GM23248 (cell line): ENCODE measurements around the gene MYH9. TPM values are rescaled to one million over a fixed set of nuclear protein-coding genes. Genes with fewer than 3 reads are reported as not detected.
"Not testable (repeated sequence)": the region's sequence is repeated elsewhere in the genome, so short reads cannot be mapped to it uniquely, and the experiment has no call there.

ENCODE experiments used
- DNase-seq: peaks from one replicate; pipeline ENCODE4 v3.0.0-alpha.2; 2015
- H2AFZ ChIP-seq: fragments of 200-600 bp; sonication (generic); 2 replicates; pipeline ENCODE4 v1.6.1; 2016; ENCODE audit warnings: antibody characterized with exemption
- H3F3A ChIP-seq: fragments of 200-600 bp; sonication (generic); 2 replicates; pipeline ENCODE4 v1.6.1; 2016; ENCODE audit warnings: mild to moderate bottlenecking, antibody characterized with exemption, mixed run types; ENCODE audit not compliant: insufficient read depth
- H3K27ac ChIP-seq: fragments of 200-600 bp; sonication (generic); 2 replicates; pipeline ENCODE4 v1.5.1; 2016; ENCODE audit warnings: mild to moderate bottlenecking
- H3K27me3 ChIP-seq: fragments of 200-600 bp; sonication (generic); replicated peaks from 2 replicates; pipeline ENCODE4 v1.6.1; 2016; ENCODE audit warnings: mild to moderate bottlenecking; ENCODE audit not compliant: insufficient read depth
- H3K36me3 ChIP-seq: fragments of 200-600 bp; sonication (generic); 2 replicates; pipeline ENCODE4 v1.6.1; 2016; ENCODE audit warnings: low read depth, mild to moderate bottlenecking
- H3K4me1 ChIP-seq: fragments of 200-600 bp; sonication (generic); 2 replicates; pipeline ENCODE4 v1.6.1; 2016; ENCODE audit warnings: mild to moderate bottlenecking; ENCODE audit not compliant: insufficient read depth
- H3K4me2 ChIP-seq: fragments of 200-600 bp; sonication (generic); one replicate; pipeline ENCODE4 v1.6.1; 2016; ENCODE audit warnings: mild to moderate bottlenecking; ENCODE audit not compliant: unreplicated experiment
- H3K4me3 ChIP-seq: fragments of 200-600 bp; sonication (generic); 2 replicates; pipeline ENCODE4 v1.5.1; 2016; ENCODE audit warnings: mild to moderate bottlenecking
- H3K79me2 ChIP-seq: fragments of 200-600 bp; sonication (generic); 2 replicates; pipeline ENCODE4 v1.6.1; 2016; ENCODE audit warnings: mild to moderate bottlenecking; ENCODE audit not compliant: insufficient read depth
- H3K9ac ChIP-seq: fragments of 200-600 bp; sonication (generic); 2 replicates; pipeline ENCODE4 v1.6.1; 2016; ENCODE audit warnings: mild to moderate bottlenecking
- H3K9me2 ChIP-seq: fragments of 200-600 bp; sonication (generic); 2 replicates; pipeline ENCODE4 v1.6.1; 2016; ENCODE audit warnings: mixed run types, mild to moderate bottlenecking, moderate library complexity; ENCODE audit not compliant: insufficient read depth
- H3K9me3 ChIP-seq: fragments of 200-600 bp; sonication (generic); one replicate; pipeline ENCODE4 v1.6.1; 2017; ENCODE audit warnings: low read depth
- H4K20me1 ChIP-seq: fragments of 200-600 bp; sonication (generic); 2 replicates; pipeline ENCODE4 v1.6.0; 2016; ENCODE audit not compliant: insufficient read depth
- EZH2 ChIP-seq: fragments of 200-600 bp; sonication (generic); IDR thresholded peaks from 2 replicates; pipeline ENCODE4 v1.6.1; 2018; ENCODE audit warnings: antibody characterized with exemption, mild to moderate bottlenecking; ENCODE audit not compliant: insufficient read depth, poor library complexity, severe bottlenecking
- EZH2phosphoT487 ChIP-seq: fragments of 200-600 bp; sonication (generic); IDR thresholded peaks from 2 replicates; pipeline ENCODE4 v1.6.1; 2018; ENCODE audit warnings: antibody characterized with exemption, moderate library complexity, mild to moderate bottlenecking, low read depth; ENCODE audit not compliant: insufficient read depth
- WGBS, 2 experiments: methylation state at CpG; one replicate each; pipeline ENCODE4 v1.1.6; 2015 to 2017; ENCODE audit warnings: low lambda C conversion rate in 2 of 2, low coverage in 1 of 2; ENCODE audit errors: missing lambda C conversion rate in 2 of 2; 5-methylcytosine and 5-hydroxymethylcytosine counted together
- in situ Hi-C: fragments of 300-500 bp; cut with MboI; formaldehyde crosslinking; loops from 2 replicates; pipeline ENCODE4 v1.15.0; 2020
- polyA plus RNA-seq: library from polyadenylated mRNA; unstranded; fragments of >200 nt; fragmentation: Nextera tagmentation; extraction: Ambion mirVana; gene quantifications from 2 replicates; pipeline ENCODE4 v1.2.1, GENCODE V29; 2016
- total RNA-seq: library from RNA; depleted of rRNA; stranded (reverse); fragments of >200 nt; shearing (Covaris generic); gene quantifications from 2 replicates; pipeline ENCODE4 v1.2.3, GENCODE V29; 2014

Gene MYH9
- total and polyA plus RNA-seq, 2 experiments from 2014 or later = 287 to 420 TPM

- DNase-seq = peak; percentile 22
- no peak overlapping the region for H3K4me2 ChIP-seq
- no peaks in the 10 kb centered on the region for H3K9me2 ChIP-seq
- H4K20me1 ChIP-seq = no peaks in the 10 kb centered on the region
- H3K36me3 ChIP-seq = no peaks in the 10 kb centered on the region
- peaks cover 24% of the 10 kb centered on the region for H3K4me1 ChIP-seq
- no peak for TF ChIP-seq EZH2
- TF ChIP-seq EZH2phosphoT487 = no peak
- no peak overlapping the region for H3K9ac ChIP-seq
- H3K9me3 ChIP-seq = no peaks in the 10 kb centered on the region
- no peak overlapping the region for H3K27ac ChIP-seq
- WGBS, 2 experiments = 96 to 97% methylated on average over 12 of the region's 12 CpGs
- H3F3A ChIP-seq = peaks cover 11% of the 10 kb centered on the region; the same call in 1 of the 2 replicates
- in situ Hi-C loops = no loop called here
- H3K79me2 ChIP-seq = no peaks in the 10 kb centered on the region
- H2AFZ ChIP-seq = no peak overlapping the region
- no peaks in the 10 kb centered on the region for H3K27me3 ChIP-seq
- no peak overlapping the region for H3K4me3 ChIP-seq
These were observed 27.8 kb upstream of the MYH9 start for GRCh38 chr22:36415415-36416168.

DNA sequence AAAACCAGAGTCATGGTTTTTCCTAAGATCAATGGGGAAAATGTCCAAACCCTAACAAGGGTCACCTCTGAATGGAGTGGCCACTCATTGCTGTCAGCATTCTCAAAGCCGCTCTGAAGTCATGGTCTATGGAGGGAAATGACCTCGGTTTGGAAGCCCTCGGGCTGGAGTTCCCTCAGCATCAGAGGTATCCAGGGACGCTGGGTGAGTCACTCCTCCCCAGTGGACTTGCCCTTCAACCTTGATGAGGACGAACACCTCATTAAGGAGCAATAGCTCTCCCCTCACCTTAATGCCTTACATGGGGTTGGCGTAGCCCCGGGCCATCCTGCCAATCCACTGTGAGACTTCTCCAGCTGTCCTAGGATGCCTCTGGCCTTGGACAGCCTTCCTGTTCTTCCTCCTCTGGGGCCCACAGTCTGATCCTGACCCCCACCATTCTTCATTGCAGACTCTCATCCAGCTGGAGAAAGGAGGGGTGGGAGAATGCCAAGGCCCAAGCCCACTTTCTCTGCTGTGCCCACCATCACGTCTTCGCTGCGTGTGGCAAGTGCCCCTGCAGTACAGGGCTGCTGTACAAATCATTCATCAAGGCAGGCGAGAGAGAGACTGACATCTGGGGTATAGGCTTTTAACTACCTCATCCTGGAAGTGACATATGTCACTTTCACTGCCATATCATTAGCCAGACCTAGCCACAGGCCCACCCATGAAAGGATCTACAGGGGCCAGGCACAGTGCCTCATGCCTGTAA, 25.4 kb upstream of the MYH9 start:
- H3K9ac ChIP-seq = no peak overlapping the region
- H2AFZ ChIP-seq = no peak overlapping the region
- WGBS, 2 experiments = 82 to 84% methylated on average over 11 of the region's 11 CpGs
- peaks cover 9% of the 10 kb centered on the region for H3K4me1 ChIP-seq
- H3K79me2 ChIP-seq = no peaks in the 10 kb centered on the region
- H3K4me3 ChIP-seq = no peak overlapping the region
- TF ChIP-seq EZH2phosphoT487 = no peak
- H3K27ac ChIP-seq = no peak overlapping the region
- peak; percentile 17 for DNase-seq
- H3K9me2 ChIP-seq = no peaks in the 10 kb centered on the region
- H4K20me1 ChIP-seq = no peaks in the 10 kb centered on the region
- no peaks in the 10 kb centered on the region for H3K9me3 ChIP-seq
- no peaks in the 10 kb centered on the region for H3K36me3 ChIP-seq
- no peak overlapping the region for H3K4me2 ChIP-seq
- no peaks in the 10 kb centered on the region for H3F3A ChIP-seq
- H3K27me3 ChIP-seq = no peaks in the 10 kb centered on the region
- in situ Hi-C loops = no loop called here

- Histone ChIP-seq H3F3A (no peaks in the 10 kb centered on the region), H3K9me3 (no peaks in the 10 kb centered on the region), H3K9ac (no peak overlapping the region), H3K27ac (no peak overlapping the region), H3K4me1 (peaks cover 1% of the 10 kb centered on the region), H3K36me3 (no peaks in the 10 kb centered on the region), H2AFZ (no peak overlapping the region), H3K79me2 (no peaks in the 10 kb centered on the region), H3K27me3 (no peaks in the 10 kb centered on the region), H4K20me1 (no peaks in the 10 kb centered on the region), H3K4me2 (no peak overlapping the region), H3K9me2 (no peaks in the 10 kb centered on the region), H3K4me3 (no peak overlapping the region)
- 73 to 75% methylated on average over 6 of the region's 6 CpGs for WGBS, 2 experiments
- in situ Hi-C loops = no loop called here
- TF ChIP-seq EZH2 (no peak), EZH2phosphoT487 (no peak)
- DNase-seq = no peak
These were observed 24.0 kb upstream of the MYH9 start for GRCh38 chr22:36411589-36412258.

- no peak for DNase-seq
- Histone ChIP-seq H2AFZ (no peak overlapping the region), H3K4me3 (no peak overlapping the region), H3K9ac (no peak overlapping the region), H3K9me3 (no peaks in the 10 kb centered on the region), H3K27ac (no peak overlapping the region), H3K79me2 (no peaks in the 10 kb centered on the region), H3K4me1 (peaks cover 8% of the 10 kb centered on the region; the same call in 1 of the 2 replicates), H3K4me2 (no peak overlapping the region), H3K9me2 (no peaks in the 10 kb centered on the region), H3K27me3 (no peaks in the 10 kb centered on the region), H3F3A (peaks cover 5% of the 10 kb centered on the region; the same call in 1 of the 2 replicates), H3K36me3 (no peaks in the 10 kb centered on the region), H4K20me1 (no peaks in the 10 kb centered on the region)
- no peak for TF ChIP-seq EZH2phosphoT487
- TF ChIP-seq EZH2 = no peak
- WGBS, 2 experiments = 59 to 61% methylated on average over 56 of the region's 56 CpGs
- in situ Hi-C loops = no loop called here
These were observed 22.4 kb upstream of the MYH9 start for GRCh38 chr22:36409911-36410756.

- H3K36me3 ChIP-seq, H3K4me1 ChIP-seq, H3K4me2 ChIP-seq, H3K4me3 ChIP-seq, H3F3A ChIP-seq, H3K27ac ChIP-seq, H3K27me3 ChIP-seq, H3K79me2 ChIP-seq, H2AFZ ChIP-seq, H3K9ac ChIP-seq, H3K9me3 ChIP-seq, H3K9me2 ChIP-seq, in situ Hi-C loops, H4K20me1 ChIP-seq, DNase-seq: not testable (repeated sequence)
- 84% methylated on average over 13 to 15 of the region's 15 CpGs for whole genome bisulfite sequencing, 2 experiments
These were observed 21.8 kb upstream of the MYH9 start for GRCh38 chr22:36409554-36409910.
